ENCODE measurements around the gene SRGAP1. TPM values are rescaled to one million over a fixed set of nuclear protein-coding genes. Genes with fewer than 3 reads are reported as not detected.

Gene SRGAP1
- total and polyA plus RNA-seq, 2 of the 4 experiments (the other 2 are of a cell fraction), result 10.0 to 10.2 TPM

DNA sequence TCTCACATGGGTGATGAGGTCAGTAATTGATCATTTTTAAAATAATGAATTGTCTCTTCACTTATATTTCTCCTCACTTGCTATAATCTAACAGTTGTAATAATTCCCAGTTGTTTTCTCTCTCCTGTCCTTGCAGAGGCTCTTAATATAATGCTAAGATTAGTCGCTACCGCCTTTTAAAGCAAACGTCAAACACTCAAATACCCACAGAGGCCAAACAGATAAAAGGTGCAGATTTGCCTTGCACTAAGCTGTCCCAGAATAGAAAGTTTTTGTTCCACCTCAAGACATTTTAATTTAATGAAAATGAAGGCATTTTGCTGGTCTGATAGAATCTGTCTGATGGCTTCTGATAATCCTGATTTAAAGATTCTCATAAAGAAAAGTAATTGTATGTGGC, 218.6 kb downstream of the SRGAP1 start:
- H3K56ac ChIP-seq (ENCODE audit: extremely low read depth, insufficient read depth, low read length), result no peak overlapping the region
- H3K9ac ChIP-seq (ENCODE audit: low read depth, low read length), result no peak overlapping the region
- TF ChIP-seq, protein P1, sequence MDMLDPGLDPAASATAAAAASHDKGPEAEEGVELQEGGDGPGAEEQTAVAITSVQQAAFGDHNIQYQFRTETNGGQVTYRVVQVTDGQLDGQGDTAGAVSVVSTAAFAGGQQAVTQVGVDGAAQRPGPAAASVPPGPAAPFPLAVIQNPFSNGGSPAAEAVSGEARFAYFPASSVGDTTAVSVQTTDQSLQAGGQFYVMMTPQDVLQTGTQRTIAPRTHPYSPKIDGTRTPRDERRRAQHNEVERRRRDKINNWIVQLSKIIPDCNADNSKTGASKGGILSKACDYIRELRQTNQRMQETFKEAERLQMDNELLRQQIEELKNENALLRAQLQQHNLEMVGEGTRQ (IDR thresholded peaks at IDR 0.05; ENCODE audit: low read depth, low read length), result no peak
- TF ChIP-seq BHLHE40 (IDR thresholded peaks at IDR 0.05; ENCODE audit: low read depth, low read length), result no peak
- TF ChIP-seq CEBPB (IDR thresholded peaks at IDR 0.05; ENCODE audit: low read depth, low read length), result no peak
- TF ChIP-seq FOS (IDR thresholded peaks at IDR 0.05; ENCODE audit: low read depth, low read length), result no peak
- no peak for TF ChIP-seq SMC3 (IDR thresholded peaks at IDR 0.05; ENCODE audit: low read depth, low read length)
- no peak for TF ChIP-seq MAFK (IDR thresholded peaks at IDR 0.05; ENCODE audit: low read depth, low read length)
- no peak for TF ChIP-seq MAZ (IDR thresholded peaks at IDR 0.05; ENCODE audit: borderline replicate concordance, low read depth, low read length)
- no peak for TF ChIP-seq MXI1 (IDR thresholded peaks at IDR 0.05; ENCODE audit: borderline replicate concordance, low read depth, low read length)
- no peak for TF ChIP-seq RCOR1 (IDR thresholded peaks at IDR 0.05; ENCODE audit: insufficient replicate concordance, low read length)
- TF ChIP-seq, protein P2, sequence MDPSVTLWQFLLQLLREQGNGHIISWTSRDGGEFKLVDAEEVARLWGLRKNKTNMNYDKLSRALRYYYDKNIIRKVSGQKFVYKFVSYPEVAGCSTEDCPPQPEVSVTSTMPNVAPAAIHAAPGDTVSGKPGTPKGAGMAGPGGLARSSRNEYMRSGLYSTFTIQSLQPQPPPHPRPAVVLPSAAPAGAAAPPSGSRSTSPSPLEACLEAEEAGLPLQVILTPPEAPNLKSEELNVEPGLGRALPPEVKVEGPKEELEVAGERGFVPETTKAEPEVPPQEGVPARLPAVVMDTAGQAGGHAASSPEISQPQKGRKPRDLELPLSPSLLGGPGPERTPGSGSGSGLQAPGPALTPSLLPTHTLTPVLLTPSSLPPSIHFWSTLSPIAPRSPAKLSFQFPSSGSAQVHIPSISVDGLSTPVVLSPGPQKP (IDR thresholded peaks at IDR 0.05; ENCODE audit: borderline replicate concordance, low read depth, low read length), result no peak
- TF ChIP-seq CHD1 (IDR thresholded peaks at IDR 0.05; ENCODE audit: low read depth, low read length), result no peak
- H2BK15ac ChIP-seq (ENCODE audit: low read depth, low read length), result no peak overlapping the region
- no peak overlapping the region for H2AK9ac ChIP-seq (replicated peaks; ENCODE audit: low read depth, low read length, poor library complexity)
- H3K4me2 ChIP-seq (ENCODE audit: low read depth, low read length), result no peak overlapping the region
- no peak overlapping the region for H4K8ac ChIP-seq (ENCODE audit: low read depth in 2 of 2, low read length in 2 of 2)
- POLR2A ChIA-PET (ENCODE audit: unreplicated experiment), result no interaction called here
- no peaks in the 10 kb centered on the region for H3K27me3 ChIP-seq (ENCODE audit: control insufficient read depth, insufficient read depth, low read length)
- H3K14ac ChIP-seq (replicated peaks; ENCODE audit: low read depth, low read length), result no peak overlapping the region
- H3K27ac ChIP-seq (ENCODE audit: insufficient read depth, low read length), result no peak overlapping the region
- H3K9me1 ChIP-seq (ENCODE audit: insufficient read depth, low read length), result peaks cover 2% of the 10 kb centered on the region
- no peak overlapping the region for H3K4ac ChIP-seq (ENCODE audit: low read depth, low read length)
- DNase-seq (no peak), ATAC-seq (ENCODE audit: low read depth) (no peak)
- H2AK5ac ChIP-seq (ENCODE audit: low read depth, low read length), result no peak overlapping the region
- WGBS, 2 experiments (ENCODE audit: extremely low coverage in 2 of 2, insufficient read length in 1 of 2), result no CpG with 5 or more reads among the region's 3 CpGs
- H3K36me3 ChIP-seq (ENCODE audit: control insufficient read depth, insufficient read depth, low read length), result peaks cover 11% of the 10 kb centered on the region
- H2BK20ac ChIP-seq (ENCODE audit: low read depth, low read length), result no peak overlapping the region
- dilution Hi-C loops (cut with HindIII; ENCODE audit: low sequenced_read_pairs, unreplicated experiment), result no loop called here
- in situ Hi-C loops (cut with MboI; ENCODE audit: low sequenced_read_pairs), result no loop called here
- no peaks in the 10 kb centered on the region for H3K9me3 ChIP-seq (ENCODE audit: control insufficient read depth, insufficient read depth, low read length)
- no peak overlapping the region; the same call in 1 of the 2 replicates for H4K5ac ChIP-seq (ENCODE audit: low read depth, low read length)
- peaks cover 27 to 47% of the 10 kb centered on the region in 2 experiments for H3K79me1 ChIP-seq (ENCODE audit: low read depth in 1 of 2, low read length in 2 of 2)
- CTCF ChIA-PET, result no interaction called here
- BruUV-seq (replicated peaks), result no TSS peak
- H3K18ac ChIP-seq (ENCODE audit: low read depth, low read length), result no peak overlapping the region
- H2BK5ac ChIP-seq (ENCODE audit: low read depth, low read length, poor library complexity, severe bottlenecking), result no peak overlapping the region
- no peak overlapping the region for H3K23ac ChIP-seq (ENCODE audit: low read depth, low read length)
- intact Hi-C loops (cut with micrococcal nuclease), result no loop called here
- H3K4me3 ChIP-seq (ENCODE audit: insufficient read depth, low read depth, low read length), result no peak overlapping the region
- H2BK120ac ChIP-seq (ENCODE audit: low read depth, low read length), result no peak overlapping the region
- H4K20me1 ChIP-seq (ENCODE audit: insufficient read depth, low read length), result no peaks in the 10 kb centered on the region
- no peak overlapping the region for H2AFZ ChIP-seq (replicated peaks; ENCODE audit: low read length, poor library complexity)
- H4K91ac ChIP-seq (ENCODE audit: insufficient read depth, low read depth, low read length), result no peak overlapping the region
- H3K4me1 ChIP-seq (ENCODE audit: control insufficient read depth, insufficient read depth, low read length), result peaks cover 11% of the 10 kb centered on the region
